NCI-H2171 treated with DMSO at 0.1 percent for 48 hours (cell line): Measurements from ENCODE around the gene PTPN5.

Experiments
- DNase-seq: peaks from one replicate; lab custom pipeline; 2025; lab: John Stamatoyannopoulos, UW

PTPN5 gene

DNA sequence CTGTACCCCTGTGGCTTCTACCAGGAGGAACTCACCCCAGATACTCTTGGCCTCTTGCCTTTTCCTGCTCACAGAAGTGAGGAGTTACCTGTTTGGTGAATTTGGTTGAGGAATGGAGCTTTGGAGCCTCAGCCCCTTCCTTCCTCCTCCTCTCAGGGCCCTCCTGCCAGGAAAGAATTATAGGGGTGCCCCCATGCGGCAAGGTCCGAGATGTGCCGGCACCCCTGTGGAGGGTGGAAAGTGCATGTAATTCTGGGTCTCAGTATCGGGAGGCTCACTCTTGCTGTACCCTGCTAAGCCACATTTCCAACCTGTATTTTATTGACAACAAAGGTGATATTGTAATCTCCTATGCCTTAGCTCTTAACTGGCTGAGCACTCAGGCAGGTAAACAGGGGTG lies 51.9 kb downstream of the PTPN5 start:
- no peak for DNase-seq

- no peak for DNase-seq
These were observed 54.0 kb downstream of the PTPN5 start for GRCh38 chr11:18737642-18738041.

GRCh38 chr11:18736590-18737148 lies 54.9 kb downstream of the PTPN5 start:
- no peak for DNase-seq

GRCh38 chr11:18733202-18733601 lies 58.4 kb downstream of the PTPN5 start:
- DNase-seq, result no peak

- peak; percentile 26 for DNase-seq
These were observed 59.4 kb downstream of the PTPN5 start for GRCh38 chr11:18731949-18732821.

- DNase-seq, result no peak
These were observed 60.2 kb downstream of the PTPN5 start for GRCh38 chr11:18731441-18731840.

GRCh38 chr11:18730020-18730419 lies 61.6 kb downstream of the PTPN5 start:
- no peak for DNase-seq

DNA sequence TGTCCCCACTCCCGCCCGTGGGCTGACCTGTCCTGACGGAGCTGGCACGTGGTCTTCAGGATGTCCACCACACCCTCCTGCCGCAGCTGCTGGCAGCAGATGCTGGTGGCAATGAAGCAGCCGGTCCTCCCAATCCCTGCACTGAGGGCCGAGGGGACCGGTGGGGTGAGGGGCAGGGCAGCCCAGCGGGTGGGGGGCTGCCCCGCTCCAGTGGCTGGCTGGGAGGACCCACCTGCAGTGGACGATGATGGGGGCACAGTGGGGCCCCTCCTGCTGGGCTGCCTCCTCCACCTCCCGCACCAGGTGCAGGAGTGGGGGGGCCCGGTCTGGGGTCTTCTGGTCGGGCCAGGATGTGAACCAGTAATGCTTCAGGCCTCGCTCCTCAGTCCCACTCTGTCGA lies 62.2 kb downstream of the PTPN5 start:
- DNase-seq, result no peak

DNA sequence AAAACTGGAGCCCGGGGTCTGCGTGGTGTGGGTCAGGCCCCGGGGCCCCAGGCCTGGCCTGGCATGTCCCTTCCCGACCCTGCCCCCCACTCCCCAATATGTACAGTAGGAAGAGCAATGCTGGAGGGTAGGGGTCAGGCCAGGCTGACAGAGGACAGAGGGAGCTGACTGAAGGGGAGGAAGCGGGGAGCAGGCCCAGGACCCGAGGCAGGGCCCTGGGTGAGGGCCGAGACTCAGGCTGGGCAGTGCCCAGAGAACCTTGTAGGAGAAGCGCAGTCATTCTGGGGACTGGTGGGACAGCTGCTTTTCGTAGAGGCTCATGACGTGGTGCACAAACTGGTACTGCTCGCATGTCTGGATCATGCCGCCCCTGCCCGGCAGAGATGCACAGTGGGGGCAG lies 62.9 kb downstream of the PTPN5 start:
- DNase-seq, result no peak

DNA sequence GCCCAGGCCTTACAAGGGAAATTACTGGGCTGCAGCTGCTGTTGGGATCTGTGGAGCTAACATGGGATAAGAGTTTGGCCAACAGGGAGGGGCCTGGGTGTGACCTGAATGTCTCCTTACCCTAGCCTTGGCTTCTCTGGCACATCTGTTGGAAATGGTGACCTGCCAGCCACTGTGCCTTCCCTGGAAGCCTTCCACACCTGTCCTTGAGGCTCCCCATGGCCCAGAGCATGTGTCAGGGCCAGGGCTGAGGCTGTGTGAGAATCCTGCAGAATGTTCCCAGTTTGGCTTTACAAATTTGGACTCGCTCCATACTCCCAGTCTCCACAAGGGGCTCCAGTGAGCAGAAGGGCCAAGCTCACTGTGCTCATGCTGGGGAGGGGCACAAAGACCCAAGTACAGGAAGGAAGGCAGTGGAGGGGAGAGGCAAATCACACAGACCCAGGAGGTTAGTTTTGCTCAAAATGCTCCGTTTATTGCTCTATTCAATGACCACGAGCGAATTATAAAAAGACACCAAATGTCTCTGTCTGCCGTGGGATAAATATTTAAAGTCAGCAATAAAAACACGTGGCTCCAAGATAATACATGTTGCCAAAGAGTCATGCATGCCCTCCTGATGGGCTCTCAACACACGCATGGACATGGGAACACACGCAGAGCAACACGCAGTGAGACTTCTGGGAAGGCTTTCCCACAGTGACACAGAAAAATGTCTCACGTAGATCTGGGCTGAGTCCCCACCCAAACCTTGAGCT lies 63.9 kb downstream of the PTPN5 start:
- no peak for DNase-seq

GRCh38 chr11:18726040-18726439 lies 65.6 kb downstream of the PTPN5 start, which contains the start of gene IGSF22:
Gene IGSF22, minus strand, starts transcription at chr11:18726188. Its CDS starts 1,952 bp downstream, at chr11:18724236.
- DNase-seq, result no peak

- DNase-seq, result no peak
These were observed 67.6 kb downstream of the PTPN5 start for GRCh38 chr11:18723991-18724390.

- DNase-seq, result no peak
These were observed 69.3 kb downstream of the PTPN5 start for GRCh38 chr11:18722293-18722637.

GRCh38 chr11:18721561-18722292 lies 69.9 kb downstream of the PTPN5 start:
- DNase-seq, result peak; percentile 30

DNA sequence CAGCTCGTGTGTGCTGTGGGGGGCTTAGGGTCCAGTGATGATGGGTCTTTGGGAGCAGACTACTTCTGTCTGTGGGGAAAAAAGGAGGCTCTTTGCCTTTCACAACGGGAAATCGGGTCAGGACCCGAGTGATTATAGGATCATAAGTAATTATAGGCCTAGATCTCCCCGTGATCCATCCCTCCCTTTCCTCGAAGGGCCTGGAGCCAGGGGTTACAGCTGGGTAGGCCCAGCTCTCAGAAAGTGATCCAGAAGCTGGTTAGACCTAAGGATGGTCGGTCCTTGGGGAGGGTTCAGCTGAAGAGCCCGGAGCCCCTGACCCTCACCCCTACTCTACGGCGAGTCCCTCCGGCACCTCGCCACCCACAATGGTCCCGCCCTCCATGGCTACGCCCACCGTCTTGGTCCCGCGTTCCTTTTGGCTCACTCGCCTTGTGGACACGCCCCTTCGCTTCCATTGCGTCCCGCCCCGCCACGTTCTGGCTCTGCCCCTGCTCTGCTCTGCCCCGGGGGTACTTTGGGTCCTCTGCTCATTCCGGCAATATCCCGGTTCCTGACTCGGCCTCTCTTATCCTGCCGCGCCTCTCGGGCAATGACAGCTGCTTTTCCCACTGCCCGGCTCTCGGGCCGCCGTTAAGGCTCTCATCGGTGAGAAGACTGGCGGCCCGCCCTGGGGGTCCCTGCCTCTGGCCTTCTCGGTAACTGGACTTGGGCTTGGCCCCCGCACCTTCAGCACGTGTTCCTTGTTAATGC lies 70.6 kb downstream of the PTPN5 start:
- DNase-seq, result peak; percentile 49

GRCh38 chr11:18720091-18720807 lies 71.3 kb downstream of the PTPN5 start:
- DNase-seq, result no peak

DNA sequence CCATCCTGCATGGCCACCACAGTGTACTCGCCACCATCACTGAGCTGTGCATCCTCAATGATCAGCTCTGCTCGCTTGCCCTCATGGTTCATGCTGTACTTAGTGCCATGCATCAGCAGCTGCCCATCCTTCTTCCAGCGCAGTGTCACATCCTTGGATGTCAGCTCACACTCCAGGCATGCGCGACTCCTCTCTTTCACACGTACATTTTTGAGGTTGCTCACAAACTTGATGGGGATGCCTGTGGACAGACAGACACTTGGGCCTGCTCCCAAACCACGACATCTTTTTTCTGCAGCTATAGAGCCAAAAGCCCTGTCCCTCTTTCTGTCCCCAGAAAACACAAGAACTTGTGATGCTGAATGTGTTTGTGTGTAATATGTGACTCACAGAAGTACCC lies 76.1 kb downstream of the PTPN5 start:
- no peak for DNase-seq

GRCh38 chr11:18714443-18714780 lies 77.2 kb downstream of the PTPN5 start:
- no peak for DNase-seq

DNA sequence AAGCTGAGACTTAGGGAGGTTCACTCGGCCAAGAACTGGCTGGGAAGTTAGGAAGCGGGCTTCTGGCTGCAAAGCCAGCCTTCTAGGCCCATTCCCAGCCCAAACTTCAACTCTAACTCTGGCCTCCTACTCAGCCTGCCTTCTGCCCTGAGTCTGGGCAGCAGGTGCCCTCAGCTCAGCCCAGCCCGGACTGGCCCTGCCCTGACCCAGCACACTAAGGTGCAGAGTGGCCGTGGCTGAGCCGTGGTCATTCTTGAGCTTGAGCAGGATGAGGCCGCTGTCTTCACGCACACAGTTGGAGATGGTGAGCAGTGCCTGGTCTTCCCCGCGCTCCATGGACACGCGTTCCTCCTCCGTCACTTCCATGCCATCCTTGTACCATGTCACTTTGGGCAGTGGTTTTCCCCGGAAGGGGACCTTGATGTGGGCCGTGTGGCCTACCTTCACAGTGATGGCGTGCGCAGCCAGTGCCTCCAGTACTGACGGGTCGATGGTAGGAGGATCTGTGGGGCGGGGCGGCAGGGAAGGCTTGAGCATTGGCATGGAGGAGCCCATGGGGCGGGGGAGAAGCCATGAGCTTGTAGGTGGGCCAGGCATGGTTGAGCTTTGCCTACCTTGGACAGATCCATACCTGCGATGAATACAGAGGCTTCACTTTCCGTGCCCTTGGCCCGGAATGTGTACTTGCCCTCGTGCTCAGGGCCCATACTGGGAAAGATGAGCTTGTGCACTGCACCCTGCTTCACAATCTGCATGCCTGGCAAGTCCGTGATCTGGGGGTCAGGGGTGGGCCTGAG lies 77.8 kb downstream of the PTPN5 start:
- DNase-seq, result no peak

- DNase-seq, result no peak
These were observed 81.1 kb downstream of the PTPN5 start for GRCh38 chr11:18710545-18710944.
